Hepatocyte (in vitro differentiated cells): ENCODE data around the gene WASHC4. TPM values are rescaled to one million over a fixed set of nuclear protein-coding genes. Genes with fewer than 3 reads are reported as not detected.

ENCODE experiments used
- DNase-seq: peaks from one replicate; pipeline ENCODE4 v3.0.0-alpha.2; 2016; ENCODE audit warnings: low spot score
- H2AFZ ChIP-seq: fragments of 200-600 bp; sonication (generic); 2 replicates; pipeline ENCODE4 v1.6.0; 2016; ENCODE audit warnings: antibody characterized with exemption, mild to moderate bottlenecking
- H3K27ac ChIP-seq: fragments of 200-600 bp; sonication (generic); 2 replicates; pipeline ENCODE4 v1.5.1; 2016; ENCODE audit warnings: mild to moderate bottlenecking
- H3K27me3 ChIP-seq: fragments of 200-600 bp; sonication (generic); 2 replicates; pipeline ENCODE4 v1.6.1; 2016
- H3K36me3 ChIP-seq: fragments of 200-600 bp; sonication (generic); replicated peaks from 2 replicates; pipeline ENCODE4 v1.5.1; 2016; ENCODE audit warnings: low read depth; ENCODE audit not compliant: insufficient read depth
- H3K4me1 ChIP-seq: fragments of 200-600 bp; sonication (generic); 2 replicates; pipeline ENCODE4 v1.5.1; 2016; ENCODE audit warnings: mild to moderate bottlenecking, moderate library complexity; ENCODE audit not compliant: insufficient read depth
- H3K4me2 ChIP-seq: fragments of 200-600 bp; sonication (generic); 2 replicates; pipeline ENCODE4 v1.6.0; 2016
- H3K4me3 ChIP-seq: fragments of 200-600 bp; sonication (generic); 2 replicates; pipeline ENCODE4 v1.5.1; 2016; ENCODE audit warnings: mild to moderate bottlenecking
- H3K79me2 ChIP-seq: fragments of 200-600 bp; sonication (generic); 2 replicates; pipeline ENCODE4 v1.6.0; 2017; ENCODE audit warnings: mild to moderate bottlenecking
- H3K9me2 ChIP-seq: fragments of 200-600 bp; sonication (generic); replicated peaks from 2 replicates; pipeline ENCODE4 v1.6.0; 2017; ENCODE audit warnings: mild to moderate bottlenecking; ENCODE audit not compliant: insufficient read depth
- H3K9me3 ChIP-seq: fragments of 200-600 bp; sonication (generic); 2 replicates; pipeline ENCODE4 v1.5.1; 2016; ENCODE audit warnings: low read depth, mild to moderate bottlenecking
- H4K20me1 ChIP-seq: fragments of 200-600 bp; sonication (generic); 2 replicates; pipeline ENCODE4 v1.6.0; 2016; ENCODE audit warnings: mild to moderate bottlenecking; ENCODE audit not compliant: insufficient read depth, poor library complexity, severe bottlenecking
- CTCF ChIP-seq: fragments of 200-600 bp; sonication (generic); IDR thresholded peaks from 2 replicates; pipeline ENCODE4 v1.5.1; 2016; ENCODE audit warnings: antibody characterized with exemption, mild to moderate bottlenecking; ENCODE audit not compliant: poor library complexity
- EZH2 ChIP-seq: fragments of 200-600 bp; sonication (generic); IDR thresholded peaks from 2 replicates; pipeline ENCODE4 v1.6.1; 2016; ENCODE audit warnings: antibody characterized with exemption, mild to moderate bottlenecking, borderline replicate concordance
- EZH2phosphoT487 ChIP-seq: fragments of 200-600 bp; sonication (generic); IDR thresholded peaks from one replicate; pipeline ENCODE4 v1.6.1; 2018; ENCODE audit warnings: antibody characterized with exemption, mild to moderate bottlenecking, low read depth, moderate library complexity; ENCODE audit not compliant: unreplicated experiment, severe bottlenecking
- WGBS: methylation state at CpG from one replicate; pipeline ENCODE4 v1.1.6; 2016; ENCODE audit warnings: low lambda C conversion rate; ENCODE audit errors: missing lambda C conversion rate; 5-methylcytosine and 5-hydroxymethylcytosine counted together
- polyA plus RNA-seq: library from polyadenylated mRNA; unstranded; fragments of >200 nt; fragmentation: Nextera tagmentation; extraction: Ambion mirVana; gene quantifications from 2 replicates; pipeline ENCODE4 v1.2.1, GENCODE V29; 2016
- total RNA-seq: library from RNA; depleted of rRNA; stranded (reverse); fragments of >200 nt; gene quantifications from 2 replicates; pipeline ENCODE4 v1.2.3, GENCODE V29; 2014

WASHC4 gene
- total and polyA plus RNA-seq, 2 experiments from 2014 or later: 31.3 to 92.7 TPM

- H3K4me3 ChIP-seq: no peak overlapping the region
- TF ChIP-seq CTCF: no peak
- no peak for TF ChIP-seq EZH2
- TF ChIP-seq EZH2phosphoT487: no peak
- WGBS: 86% methylated on average over 1 of the region's 1 CpG
Observed at GRCh38 chr12:105104762-105105161, 2.8 kb upstream of the WASHC4 start.

GRCh38 chr12:105106621-105107020, 910 bp upstream of the WASHC4 start:
- no peak for DNase-seq
- Histone ChIP-seq H3K27ac (no peak overlapping the region), H4K20me1 (peaks cover 25% of the 10 kb centered on the region), H3K27me3 (no peaks in the 10 kb centered on the region), H2AFZ (peak overlapping the region; percentile 55), H3K36me3 (no peaks in the 10 kb centered on the region), H3K9me3 (no peaks in the 10 kb centered on the region), H3K4me2 (peak overlapping the region; percentile 74), H3K4me3 (peak overlapping the region; percentile 21), H3K79me2 (peaks cover 34% of the 10 kb centered on the region), H3K9me2 (no peaks in the 10 kb centered on the region), H3K4me1 (peaks cover 21% of the 10 kb centered on the region)
- TF ChIP-seq CTCF (no peak), EZH2phosphoT487 (no peak), EZH2 (no peak)
- 54% methylated on average over 7 of the region's 7 CpGs for WGBS

More at GRCh38 chr12:105104762-105105161, 2.8 kb upstream of the WASHC4 start:
- Histone ChIP-seq H3K4me2 (no peak overlapping the region), H2AFZ (no peak overlapping the region), H3K79me2 (peaks cover 16% of the 10 kb centered on the region), H3K4me1 (peaks cover 8% of the 10 kb centered on the region), H3K9me2 (no peaks in the 10 kb centered on the region), H3K9me3 (no peaks in the 10 kb centered on the region), H3K27me3 (no peaks in the 10 kb centered on the region), H3K36me3 (no peaks in the 10 kb centered on the region), H4K20me1 (peaks cover 8% of the 10 kb centered on the region), H3K27ac (no peak overlapping the region)
- no peak for DNase-seq

- Histone ChIP-seq H3K4me3 (peak overlapping the region; percentile 21), H3K9me3 (no peaks in the 10 kb centered on the region), H3K36me3 (no peaks in the 10 kb centered on the region), H3K9me2 (no peaks in the 10 kb centered on the region), H3K79me2 (peaks cover 39% of the 10 kb centered on the region), H2AFZ (peak overlapping the region; percentile 55), H3K4me1 (peaks cover 22% of the 10 kb centered on the region), H4K20me1 (peaks cover 26% of the 10 kb centered on the region), H3K27ac (peak overlapping the region; percentile 76), H3K4me2 (peak overlapping the region; percentile 74), H3K27me3 (no peaks in the 10 kb centered on the region)
- under 1% methylated on average over 15 of the region's 15 CpGs for WGBS
- TF ChIP-seq CTCF: no peak
- TF ChIP-seq EZH2: no peak
- no peak for TF ChIP-seq EZH2phosphoT487
- DNase-seq: no peak
Observed at GRCh38 chr12:105107171-105107493, 399 bp upstream of the WASHC4 start.
